K562 (cell line): ENCODE measurements around the gene PLTP. TPM values are rescaled to one million over a fixed set of nuclear protein-coding genes. Genes with fewer than 3 reads are reported as not detected.

ENCODE experiments used
- ATF6 ChIP-seq: sonication (generic); formaldehyde crosslinking; IDR thresholded peaks from 2 replicates; pipeline ENCODE4 v1.4.0; 2020; ENCODE audit warnings: mild to moderate bottlenecking, missing genetic modification reagents
- CCNT2 ChIP-seq: IDR thresholded peaks from 2 replicates; pipeline ENCODE4 v1.6.1; 2011; ENCODE audit warnings: borderline replicate concordance, low read depth, mild to moderate bottlenecking, moderate library complexity, mixed read lengths, low read length; ENCODE audit not compliant: insufficient read length; ENCODE audit errors: extremely low read depth
- KDM4B ChIP-seq, 2 experiments: fragments of 450-650 bp in 1 of 2; sonication (generic) in 1 of 2; IDR thresholded peaks; 2 replicates each; pipeline ENCODE4 v1.6.1; 2016 to 2017; ENCODE audit warnings: borderline replicate concordance in 2 of 2, antibody characterized with exemption in 1 of 2, low read depth in 1 of 2, mild to moderate bottlenecking in 1 of 2
- MAZ ChIP-seq, 2 experiments: fragments of 450-650 bp in 1 of 2; sonication (generic) in 1 of 2; formaldehyde crosslinking; IDR thresholded peaks in 1 of 2; conservative IDR thresholded peaks in 1 of 2; 2 replicates each; pipeline versions ENCODE4 v1.4.0 to v1.5.0; 2020; ENCODE audit warnings: mild to moderate bottlenecking in 1 of 2, missing genetic modification reagents in 1 of 2
- MYNN ChIP-seq, 2 experiments: sonication (generic); formaldehyde crosslinking in 1 of 2; IDR thresholded peaks; 2 replicates each; pipeline versions ENCODE4 v1.5.0 to v1.6.1; 2016 to 2020; ENCODE audit warnings: antibody characterized with exemption in 1 of 2, missing genetic modification reagents in 1 of 2
- POLR2A ChIP-seq: fragments of 450-650 bp; conservative IDR thresholded peaks from 2 replicates; pipeline ENCODE4 v1.6.1; 2016
- POLR2AphosphoS2 ChIP-seq: IDR thresholded peaks from 2 replicates; pipeline ENCODE4 v1.6.1; 2012; ENCODE audit warnings: low read length, improper control_type of control experiment
- POLR2B ChIP-seq: fragments of 450-650 bp; IDR thresholded peaks from 2 replicates; pipeline ENCODE4 v1.6.1; 2018; ENCODE audit warnings: low read depth; ENCODE audit not compliant: partially characterized antibody
- polyA plus RNA-seq, 8 experiments: library from polyadenylated mRNA; depleted of rRNA in 4 of 8; stranded (reverse) in 5 of 8; unstranded in 3 of 8; fragments of >200 nt; fragmentation: Nextera tagmentation in 2 of 8; fragmentation: Illumina TruSeq in 1 of 8; extraction: Ambion mirVana in 2 of 8; extraction: Trizol in 1 of 8; gene quantifications; 2 replicates each; pipeline versions ENCODE4 v1.2.1 to v1.2.3, GENCODE V29; 2011 to 2014; ENCODE audit warnings: inconsistent platforms in 1 of 8, missing spikeins in 1 of 8
- total RNA-seq, 7 experiments: library from RNA; depleted of rRNA in 6 of 7; stranded (reverse); fragments of >200 nt in 6 of 7; fragmentation: Illumina TruSeq in 2 of 7; extraction: Trizol in 2 of 7; gene quantifications; 2 replicates each; pipeline versions ENCODE4 v1.2.1 to v1.2.3, GENCODE V29; 2011 to 2021; ENCODE audit warnings: low replicate concordance in 1 of 7
- TF ChIP-seq, protein P1 (sequence below): sonication (generic); formaldehyde crosslinking; IDR thresholded peaks from 2 replicates; pipeline ENCODE4 v1.8.0; 2022; ENCODE audit warnings: missing genetic modification reagents, mild to moderate bottlenecking, borderline replicate concordance
- TF ChIP-seq, protein P2 (sequence below): IDR thresholded peaks from 2 replicates; pipeline ENCODE4 v1.6.1; 2014; ENCODE audit warnings: antibody characterized with exemption
- TF ChIP-seq, protein P3 (sequence below), 2 experiments: fragments of 150-350 bp in 1 of 2; IDR thresholded peaks; 2 replicates each; pipeline ENCODE4 v1.6.1; 2012 to 2016; ENCODE audit warnings: low read depth in 2 of 2, low read length in 2 of 2, mild to moderate bottlenecking in 1 of 2, moderate library complexity in 1 of 2

The PLTP gene
- total and polyA plus RNA-seq, 9 of the 15 experiments (the other 6 are each of a cell fraction or from before 2014, with no cell fraction given), result 2.8 to 29.3 (median 17.6) TPM

DNA sequence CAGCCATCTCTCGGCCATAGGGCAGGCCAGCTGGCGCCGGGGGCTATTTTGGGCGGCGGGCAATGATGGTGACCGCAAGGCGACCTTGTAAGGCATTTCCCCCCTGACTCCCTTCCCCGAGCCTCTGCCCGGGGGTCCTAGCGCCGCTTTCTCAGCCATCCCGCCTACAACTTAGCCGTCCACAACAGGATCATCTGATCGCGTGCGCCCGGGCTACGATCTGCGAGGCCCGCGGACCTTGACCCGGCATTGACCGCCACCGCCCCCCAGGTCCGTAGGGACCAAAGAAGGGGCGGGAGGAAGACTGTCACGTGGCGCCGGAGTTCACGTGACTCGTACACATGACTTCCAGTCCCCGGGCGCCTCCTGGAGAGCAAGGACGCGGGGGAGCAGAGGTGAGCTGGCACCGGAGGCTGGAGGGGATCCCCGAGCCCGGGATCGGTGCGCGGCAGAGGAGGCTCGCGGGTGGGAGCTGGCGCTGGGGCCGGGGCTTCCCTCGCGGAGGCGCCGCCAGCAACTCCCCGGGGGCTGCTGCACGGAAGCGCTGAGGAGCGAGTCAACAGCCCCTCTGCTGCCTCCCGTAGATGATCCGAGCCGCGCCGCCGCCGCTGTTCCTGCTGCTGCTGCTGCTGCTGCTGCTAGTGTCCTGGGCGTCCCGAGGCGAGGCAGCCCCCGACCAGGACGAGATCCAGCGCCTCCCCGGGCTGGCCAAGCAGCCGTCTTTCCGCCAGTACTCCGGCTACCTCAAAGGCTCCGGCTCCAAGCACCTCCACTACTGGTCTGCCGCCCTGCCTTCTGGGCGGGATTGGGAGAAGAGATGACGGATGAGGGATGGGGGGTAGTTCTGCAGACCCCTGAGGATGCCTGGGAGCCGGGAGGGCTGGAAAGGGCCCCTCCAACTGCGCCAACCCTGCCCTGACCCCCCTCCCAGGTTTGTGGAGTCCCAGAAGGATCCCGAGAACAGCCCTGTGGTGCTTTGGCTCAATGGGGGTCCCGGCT lies 20.7 kb downstream of the PLTP start, which contains the start of the genes CTSA and NEURL2 (continued):
- TF ChIP-seq POLR2B, result no peak
- TF ChIP-seq, protein P1, sequence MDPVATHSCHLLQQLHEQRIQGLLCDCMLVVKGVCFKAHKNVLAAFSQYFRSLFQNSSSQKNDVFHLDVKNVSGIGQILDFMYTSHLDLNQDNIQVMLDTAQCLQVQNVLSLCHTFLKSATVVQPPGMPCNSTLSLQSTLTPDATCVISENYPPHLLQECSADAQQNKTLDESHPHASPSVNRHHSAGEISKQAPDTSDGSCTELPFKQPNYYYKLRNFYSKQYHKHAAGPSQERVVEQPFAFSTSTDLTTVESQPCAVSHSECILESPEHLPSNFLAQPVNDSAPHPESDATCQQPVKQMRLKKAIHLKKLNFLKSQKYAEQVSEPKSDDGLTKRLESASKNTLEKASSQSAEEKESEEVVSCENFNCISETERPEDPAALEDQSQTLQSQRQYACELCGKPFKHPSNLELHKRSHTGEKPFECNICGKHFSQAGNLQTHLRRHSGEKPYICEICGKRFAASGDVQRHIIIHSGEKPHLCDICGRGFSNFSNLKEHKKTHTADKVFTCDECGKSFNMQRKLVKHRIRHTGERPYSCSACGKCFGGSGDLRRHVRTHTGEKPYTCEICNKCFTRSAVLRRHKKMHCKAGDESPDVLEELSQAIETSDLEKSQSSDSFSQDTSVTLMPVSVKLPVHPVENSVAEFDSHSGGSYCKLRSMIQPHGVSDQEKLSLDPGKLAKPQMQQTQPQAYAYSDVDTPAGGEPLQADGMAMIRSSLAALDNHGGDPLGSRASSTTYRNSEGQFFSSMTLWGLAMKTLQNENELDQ (CRISPR knock-in tag), result no peak
- peak; percentile 75 to 91 for TF ChIP-seq MAZ (CRISPR knock-in tag; conservative IDR thresholded peaks at IDR 0.05 in 1 of 2, IDR thresholded peaks at IDR 0.05 in 1 of 2)
- TF ChIP-seq, protein P2, sequence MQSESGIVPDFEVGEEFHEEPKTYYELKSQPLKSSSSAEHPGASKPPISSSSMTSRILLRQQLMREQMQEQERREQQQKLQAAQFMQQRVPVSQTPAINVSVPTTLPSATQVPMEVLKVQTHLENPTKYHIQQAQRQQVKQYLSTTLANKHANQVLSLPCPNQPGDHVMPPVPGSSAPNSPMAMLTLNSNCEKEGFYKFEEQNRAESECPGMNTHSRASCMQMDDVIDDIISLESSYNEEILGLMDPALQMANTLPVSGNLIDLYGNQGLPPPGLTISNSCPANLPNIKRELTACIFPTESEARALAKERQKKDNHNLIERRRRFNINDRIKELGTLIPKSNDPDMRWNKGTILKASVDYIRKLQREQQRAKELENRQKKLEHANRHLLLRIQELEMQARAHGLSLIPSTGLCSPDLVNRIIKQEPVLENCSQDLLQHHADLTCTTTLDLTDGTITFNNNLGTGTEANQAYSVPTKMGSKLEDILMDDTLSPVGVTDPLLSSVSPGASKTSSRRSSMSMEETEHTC, result peak; percentile 93
- TF ChIP-seq CCNT2, result peak; percentile 54
- peak in 1 of 2 experiments; percentile 95; a peak in 2 of 4 replicates for TF ChIP-seq KDM4B (IDR thresholded peaks at IDR 0.05; ENCODE audit: borderline replicate concordance in 2 of 2, low read depth in 1 of 2)
- TF ChIP-seq, protein P3, sequence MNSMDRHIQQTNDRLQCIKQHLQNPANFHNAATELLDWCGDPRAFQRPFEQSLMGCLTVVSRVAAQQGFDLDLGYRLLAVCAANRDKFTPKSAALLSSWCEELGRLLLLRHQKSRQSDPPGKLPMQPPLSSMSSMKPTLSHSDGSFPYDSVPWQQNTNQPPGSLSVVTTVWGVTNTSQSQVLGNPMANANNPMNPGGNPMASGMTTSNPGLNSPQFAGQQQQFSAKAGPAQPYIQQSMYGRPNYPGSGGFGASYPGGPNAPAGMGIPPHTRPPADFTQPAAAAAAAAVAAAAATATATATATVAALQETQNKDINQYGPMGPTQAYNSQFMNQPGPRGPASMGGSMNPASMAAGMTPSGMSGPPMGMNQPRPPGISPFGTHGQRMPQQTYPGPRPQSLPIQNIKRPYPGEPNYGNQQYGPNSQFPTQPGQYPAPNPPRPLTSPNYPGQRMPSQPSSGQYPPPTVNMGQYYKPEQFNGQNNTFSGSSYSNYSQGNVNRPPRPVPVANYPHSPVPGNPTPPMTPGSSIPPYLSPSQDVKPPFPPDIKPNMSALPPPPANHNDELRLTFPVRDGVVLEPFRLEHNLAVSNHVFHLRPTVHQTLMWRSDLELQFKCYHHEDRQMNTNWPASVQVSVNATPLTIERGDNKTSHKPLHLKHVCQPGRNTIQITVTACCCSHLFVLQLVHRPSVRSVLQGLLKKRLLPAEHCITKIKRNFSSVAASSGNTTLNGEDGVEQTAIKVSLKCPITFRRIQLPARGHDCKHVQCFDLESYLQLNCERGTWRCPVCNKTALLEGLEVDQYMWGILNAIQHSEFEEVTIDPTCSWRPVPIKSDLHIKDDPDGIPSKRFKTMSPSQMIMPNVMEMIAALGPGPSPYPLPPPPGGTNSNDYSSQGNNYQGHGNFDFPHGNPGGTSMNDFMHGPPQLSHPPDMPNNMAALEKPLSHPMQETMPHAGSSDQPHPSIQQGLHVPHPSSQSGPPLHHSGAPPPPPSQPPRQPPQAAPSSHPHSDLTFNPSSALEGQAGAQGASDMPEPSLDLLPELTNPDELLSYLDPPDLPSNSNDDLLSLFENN (IDR thresholded peaks at IDR 0.05; ENCODE audit: low read depth in 2 of 2, low read length in 2 of 2), result 0 out of 4 replicates have a peak, but pooled peaks of 1 of the 2 experiments have one; percentile 32
- no peak for TF ChIP-seq POLR2AphosphoS2
- TF ChIP-seq MYNN (IDR thresholded peaks at IDR 0.05), result peak; percentile 48; the same call in 1 of the 2 replicates
- no peak for TF ChIP-seq MYNN (CRISPR knock-in tag; IDR thresholded peaks at IDR 0.05)
- peak; percentile 61; the same call in 1 of the 2 replicates for TF ChIP-seq ATF6 (CRISPR knock-in tag)
- peak; percentile 78 for TF ChIP-seq POLR2A
